ENCODE measurements around the gene PEX13.

DNA sequence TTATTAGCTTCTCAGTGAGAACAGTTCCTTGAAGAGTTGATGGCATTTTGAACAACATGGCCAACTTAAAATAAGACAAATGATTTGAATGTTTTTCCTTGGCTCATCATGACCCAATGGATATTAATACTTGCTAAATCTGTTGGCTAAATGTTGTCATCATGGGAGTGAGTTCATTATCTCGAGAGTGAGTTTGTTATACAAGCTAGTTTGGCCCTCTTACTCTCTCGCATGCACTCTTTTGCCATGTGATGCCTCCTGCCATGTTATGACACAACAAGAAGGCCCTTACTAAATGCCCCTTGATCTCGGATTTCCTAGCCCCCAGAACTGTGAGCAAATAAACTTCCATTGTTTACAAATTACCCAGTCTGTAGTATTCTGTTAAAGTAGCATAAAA is 25.3 kb downstream of the PEX13 start:
- TF ChIP-seq MYC (IDR thresholded peaks at IDR 0.05; ENCODE audit: low read depth, low read length), result no peak
- TF ChIP-seq, protein P1, sequence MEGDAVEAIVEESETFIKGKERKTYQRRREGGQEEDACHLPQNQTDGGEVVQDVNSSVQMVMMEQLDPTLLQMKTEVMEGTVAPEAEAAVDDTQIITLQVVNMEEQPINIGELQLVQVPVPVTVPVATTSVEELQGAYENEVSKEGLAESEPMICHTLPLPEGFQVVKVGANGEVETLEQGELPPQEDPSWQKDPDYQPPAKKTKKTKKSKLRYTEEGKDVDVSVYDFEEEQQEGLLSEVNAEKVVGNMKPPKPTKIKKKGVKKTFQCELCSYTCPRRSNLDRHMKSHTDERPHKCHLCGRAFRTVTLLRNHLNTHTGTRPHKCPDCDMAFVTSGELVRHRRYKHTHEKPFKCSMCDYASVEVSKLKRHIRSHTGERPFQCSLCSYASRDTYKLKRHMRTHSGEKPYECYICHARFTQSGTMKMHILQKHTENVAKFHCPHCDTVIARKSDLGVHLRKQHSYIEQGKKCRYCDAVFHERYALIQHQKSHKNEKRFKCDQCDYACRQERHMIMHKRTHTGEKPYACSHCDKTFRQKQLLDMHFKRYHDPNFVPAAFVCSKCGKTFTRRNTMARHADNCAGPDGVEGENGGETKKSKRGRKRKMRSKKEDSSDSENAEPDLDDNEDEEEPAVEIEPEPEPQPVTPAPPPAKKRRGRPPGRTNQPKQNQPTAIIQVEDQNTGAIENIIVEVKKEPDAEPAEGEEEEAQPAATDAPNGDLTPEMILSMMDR (IDR thresholded peaks at IDR 0.05; ENCODE audit: low read depth, low read length), result no peak
- TF ChIP-seq, protein P2, sequence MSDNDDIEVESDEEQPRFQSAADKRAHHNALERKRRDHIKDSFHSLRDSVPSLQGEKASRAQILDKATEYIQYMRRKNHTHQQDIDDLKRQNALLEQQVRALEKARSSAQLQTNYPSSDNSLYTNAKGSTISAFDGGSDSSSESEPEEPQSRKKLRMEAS (IDR thresholded peaks at IDR 0.05; ENCODE audit: low read depth, low read length), result no peak
